WERI-Rb-1 (cell line): ENCODE results near the gene SMC4.
"Not testable (repeated sequence)": the region's sequence is repeated elsewhere in the genome, so short reads cannot be mapped to it uniquely, and the experiment has no call there.

Experiments used
- DNase-seq: peaks from one replicate; pipeline ENCODE4 v3.0.0-alpha.2; 2020
- H3K27ac ChIP-seq: fragments of 250-450 bp; sonication (Bioruptor Pico); 2 replicates; pipeline ENCODE4 v1.5.1; 2020; ENCODE audit warnings: mild to moderate bottlenecking, moderate library complexity
- H3K27me3 ChIP-seq: fragments of 250-450 bp; sonication (Bioruptor Pico); 2 replicates; pipeline ENCODE4 v1.5.1; 2021; ENCODE audit warnings: mild to moderate bottlenecking, low read depth, moderate library complexity; ENCODE audit not compliant: insufficient read depth, severe bottlenecking
- H3K36me3 ChIP-seq: fragments of 250-450 bp; sonication (Bioruptor Pico); 2 replicates; pipeline ENCODE4 v1.5.1; 2020; ENCODE audit warnings: mild to moderate bottlenecking, moderate library complexity
- H3K4me3 ChIP-seq: 2 replicates; pipeline ENCODE4 v1.5.1; 2011; ENCODE audit warnings: low read depth, mild to moderate bottlenecking, control low read depth, low read length
- H3K9me3 ChIP-seq: fragments of 250-450 bp; sonication (Bioruptor Pico); 2 replicates; pipeline ENCODE4 v1.5.1; 2021; ENCODE audit warnings: mild to moderate bottlenecking, moderate library complexity; ENCODE audit not compliant: severe bottlenecking
- TF ChIP-seq, protein P1 (sequence below): IDR thresholded peaks from 2 replicates; pipeline ENCODE4 v1.5.1; 2011; ENCODE audit warnings: low read depth, mild to moderate bottlenecking, control low read depth, inconsistent platforms, low read length

Gene SMC4

DNA sequence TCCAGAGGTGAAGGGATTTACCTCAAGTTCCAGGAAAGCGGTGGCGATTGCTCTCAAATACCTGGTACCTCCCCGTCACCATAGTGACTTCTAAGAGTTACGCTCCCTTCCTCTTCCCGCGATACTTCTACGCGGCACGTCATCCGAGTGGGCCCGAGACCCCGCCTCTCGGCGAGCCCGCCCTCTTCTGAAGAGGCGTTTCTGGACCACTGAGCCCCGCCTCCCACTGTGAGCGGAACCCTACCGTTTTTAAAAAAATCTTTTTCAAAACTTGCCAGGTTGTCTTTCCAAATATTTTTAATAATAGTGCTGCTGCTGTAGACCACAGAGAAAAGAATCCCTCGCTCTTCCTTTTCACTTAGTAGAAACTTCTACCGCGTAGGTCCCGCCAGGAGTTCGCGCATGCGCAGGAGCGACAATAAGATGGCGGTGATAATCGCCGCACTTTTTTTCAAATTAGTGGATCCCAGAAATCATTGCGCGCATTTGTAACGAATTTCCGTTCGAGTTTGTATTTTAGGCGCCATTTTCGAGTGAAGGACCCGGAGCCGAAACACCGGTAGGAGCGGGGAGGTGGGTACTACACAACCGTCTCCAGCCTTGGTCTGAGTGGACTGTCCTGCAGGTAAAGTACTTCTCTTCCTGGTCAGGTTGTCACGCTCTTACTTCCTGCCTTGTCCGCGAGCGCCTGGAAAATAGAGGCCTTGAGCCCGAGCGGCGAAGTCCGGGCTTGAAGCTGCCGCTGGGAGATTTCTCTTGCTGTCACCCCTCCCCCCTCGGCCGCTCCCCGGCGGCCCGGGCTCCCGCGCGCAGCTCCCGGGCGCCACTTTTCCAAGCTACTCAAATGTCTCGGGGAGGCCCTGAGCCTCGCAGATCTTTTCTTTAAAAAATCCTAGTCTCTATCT, at the start of gene SMC4, which contains the start of gene IFT80:
Gene SMC4, plus strand, starts transcription at position 526 of the 905 bp plus-strand sequence. CDS start 1,177 bp downstream, outside the sequence.
Gene IFT80, minus strand, starts transcription at position 101 of the 905 bp plus-strand sequence. CDS start 14,625 bp downstream, outside the sequence.
- Histone ChIP-seq H3K27ac (peak within 1 kb of the TSS; percentile 98), H3K9me3 (no peaks in the 10 kb centered on the region), H3K4me3 (peak within 1 kb of the TSS; percentile 87), H3K27me3 (no peaks in the 10 kb centered on the region), H3K36me3 (peaks cover 44% of the 10 kb centered on the region)
- peak; percentile 96 for DNase-seq
- TF ChIP-seq, protein P1, sequence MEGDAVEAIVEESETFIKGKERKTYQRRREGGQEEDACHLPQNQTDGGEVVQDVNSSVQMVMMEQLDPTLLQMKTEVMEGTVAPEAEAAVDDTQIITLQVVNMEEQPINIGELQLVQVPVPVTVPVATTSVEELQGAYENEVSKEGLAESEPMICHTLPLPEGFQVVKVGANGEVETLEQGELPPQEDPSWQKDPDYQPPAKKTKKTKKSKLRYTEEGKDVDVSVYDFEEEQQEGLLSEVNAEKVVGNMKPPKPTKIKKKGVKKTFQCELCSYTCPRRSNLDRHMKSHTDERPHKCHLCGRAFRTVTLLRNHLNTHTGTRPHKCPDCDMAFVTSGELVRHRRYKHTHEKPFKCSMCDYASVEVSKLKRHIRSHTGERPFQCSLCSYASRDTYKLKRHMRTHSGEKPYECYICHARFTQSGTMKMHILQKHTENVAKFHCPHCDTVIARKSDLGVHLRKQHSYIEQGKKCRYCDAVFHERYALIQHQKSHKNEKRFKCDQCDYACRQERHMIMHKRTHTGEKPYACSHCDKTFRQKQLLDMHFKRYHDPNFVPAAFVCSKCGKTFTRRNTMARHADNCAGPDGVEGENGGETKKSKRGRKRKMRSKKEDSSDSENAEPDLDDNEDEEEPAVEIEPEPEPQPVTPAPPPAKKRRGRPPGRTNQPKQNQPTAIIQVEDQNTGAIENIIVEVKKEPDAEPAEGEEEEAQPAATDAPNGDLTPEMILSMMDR, result no peak

DNA sequence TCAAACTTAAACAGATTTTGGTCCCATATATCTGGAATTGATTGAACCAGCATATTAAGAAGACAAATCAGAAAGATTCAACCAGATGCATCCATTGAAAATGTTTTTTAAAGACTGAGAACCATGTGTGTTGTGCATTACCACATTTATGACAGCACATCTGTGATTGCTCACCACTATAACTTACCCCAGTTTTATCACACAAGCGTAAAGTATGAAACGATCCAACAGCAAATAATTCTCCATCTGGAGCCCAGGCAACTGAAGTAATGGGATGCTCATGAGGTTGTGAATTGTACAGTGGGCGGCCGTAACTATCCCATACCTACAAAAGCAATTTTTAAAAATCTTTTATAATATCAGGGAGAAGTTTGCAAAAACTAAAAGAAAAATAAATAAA, 43.6 kb upstream of the SMC4 start:
- no peak for DNase-seq
- H3K27me3 ChIP-seq, result no peaks in the 10 kb centered on the region
- H3K4me3 ChIP-seq, result no peak overlapping the region
- H3K27ac ChIP-seq, result no peak overlapping the region
- H3K9me3 ChIP-seq, result no peaks in the 10 kb centered on the region
- TF ChIP-seq, protein P1, result no peak
- H3K36me3 ChIP-seq, result no peaks in the 10 kb centered on the region

DNA sequence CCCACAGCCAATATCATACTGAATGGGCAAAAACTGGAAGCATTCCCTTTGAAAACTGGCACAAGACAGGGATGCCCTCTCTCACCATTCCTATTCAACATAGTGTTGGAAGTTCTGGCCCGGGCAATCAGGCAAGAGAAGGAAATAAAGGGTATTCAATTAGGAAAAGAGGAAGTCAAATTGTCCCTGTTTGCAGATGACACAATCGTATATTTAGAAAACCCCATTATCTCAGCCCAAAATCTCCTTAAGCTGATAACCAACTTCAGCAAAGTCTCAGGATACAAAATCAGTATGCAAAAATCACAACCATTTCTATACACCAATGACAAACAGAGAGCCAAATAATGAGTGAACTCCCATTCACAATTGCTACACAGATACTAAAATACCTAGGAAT, 36.6 kb upstream of the SMC4 start:
- not testable (repeated sequence) for H3K27me3 ChIP-seq, H3K27ac ChIP-seq, H3K4me3 ChIP-seq, DNase-seq, H3K9me3 ChIP-seq, H3K36me3 ChIP-seq

DNA sequence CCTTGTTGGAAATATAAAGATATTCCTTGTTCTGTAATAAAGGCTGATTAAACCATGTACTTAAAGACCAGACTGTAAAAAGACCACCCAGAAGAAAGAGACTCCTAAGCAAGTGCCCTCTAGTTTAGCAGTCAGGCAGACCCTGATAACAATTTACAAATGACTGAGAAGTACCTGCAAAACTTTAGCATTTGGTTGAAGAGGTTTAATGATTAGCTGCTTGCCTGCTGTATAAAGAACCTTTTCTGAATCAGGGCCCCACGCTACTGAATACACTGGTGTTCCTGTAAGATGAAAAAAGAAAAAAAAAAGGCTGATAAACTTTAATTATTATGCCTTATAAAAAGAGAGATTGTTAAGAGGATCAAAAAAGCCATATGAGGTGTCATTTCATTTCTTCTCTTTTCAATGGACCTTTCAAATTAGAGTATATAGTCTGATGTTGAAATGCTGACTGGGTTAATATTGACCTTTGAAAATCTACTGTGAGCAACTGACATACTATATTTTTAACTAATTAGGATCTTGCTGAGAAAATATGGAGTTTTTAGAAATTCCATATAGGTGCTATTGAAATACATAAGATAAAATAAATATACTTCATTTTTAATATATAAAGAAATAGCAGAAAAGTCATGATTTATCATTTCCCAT, 33.5 kb upstream of the SMC4 start:
- TF ChIP-seq, protein P1, result no peak
- no peak for DNase-seq
- Histone ChIP-seq H3K27me3 (no peaks in the 10 kb centered on the region), H3K36me3 (peaks cover 6% of the 10 kb centered on the region; the same call in 1 of the 2 replicates), H3K4me3 (no peak overlapping the region), H3K9me3 (no peaks in the 10 kb centered on the region), H3K27ac (no peak overlapping the region)

DNA sequence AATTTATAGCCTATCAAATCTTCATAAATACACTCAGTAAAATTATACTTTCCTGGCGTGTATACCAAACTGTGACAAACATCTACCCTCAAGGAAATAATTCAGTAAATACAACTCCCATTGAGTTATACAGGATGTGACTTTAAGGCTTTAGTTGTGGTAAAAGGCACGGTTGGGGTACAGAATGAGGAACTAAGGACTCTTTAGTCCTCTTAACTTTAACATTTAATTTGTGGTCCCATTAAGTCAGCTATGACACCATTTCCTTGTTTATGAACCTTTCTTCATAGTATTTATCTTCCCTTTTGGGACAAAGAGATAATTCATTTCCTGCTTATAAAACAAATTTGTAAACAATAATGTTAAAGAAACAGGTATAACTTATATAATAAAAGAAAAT, 30.6 kb upstream of the SMC4 start:
- Histone ChIP-seq H3K9me3 (no peaks in the 10 kb centered on the region), H3K36me3 (peaks cover 13% of the 10 kb centered on the region), H3K4me3 (no peak overlapping the region), H3K27me3 (no peaks in the 10 kb centered on the region), H3K27ac (no peak overlapping the region)
- TF ChIP-seq, protein P1, result no peak
- no peak for DNase-seq

DNA sequence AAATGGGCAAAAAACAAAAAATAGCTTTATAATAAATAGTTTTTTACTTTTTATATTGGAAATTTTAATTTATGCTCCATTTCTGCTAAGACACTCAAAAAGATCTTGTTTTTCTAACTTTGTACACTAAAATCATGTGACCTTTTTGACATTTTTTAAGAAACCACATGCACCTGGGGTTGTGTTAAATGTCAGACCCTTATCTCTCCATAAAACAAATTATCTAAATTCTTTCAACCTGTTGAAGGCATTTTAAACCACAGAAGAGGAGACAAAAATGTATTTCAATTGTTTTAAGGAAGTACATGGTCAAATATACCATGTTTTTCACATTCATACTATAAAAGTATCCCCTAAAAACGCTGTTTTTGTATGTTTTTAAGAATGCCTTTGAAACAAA, 29.7 kb upstream of the SMC4 start:
- DNase-seq, result no peak
- H3K9me3 ChIP-seq, result no peaks in the 10 kb centered on the region
- peaks cover 16% of the 10 kb centered on the region for H3K36me3 ChIP-seq
- H3K27ac ChIP-seq, result no peak overlapping the region
- H3K4me3 ChIP-seq, result no peak overlapping the region
- TF ChIP-seq, protein P1, result no peak
- H3K27me3 ChIP-seq, result no peaks in the 10 kb centered on the region
